Stomach (tissue), 4 donors: Measurements from ENCODE around the gene ATP5F1D.
A peak's percentile ranks its signal among the peaks of the same experiment; 100 is the strongest.

ENCODE experiments used
- POLR2A ChIP-seq, 4 donors: fragments of 450-650 bp; IDR thresholded peaks; one replicate each; pipeline ENCODE4 v1.6.1; 2016; ENCODE audit warnings: antibody characterized with exemption in 4 of 4, control low read depth in 2 of 4, mild to moderate bottlenecking in 1 of 4, moderate library complexity in 1 of 4
- POLR2AphosphoS5 ChIP-seq, 3 donors: sonication (generic); formaldehyde crosslinking; IDR thresholded peaks; one replicate each; pipeline ENCODE4 v1.6.1; 2016; ENCODE audit warnings: antibody characterized with exemption in 3 of 3
- TF ChIP-seq, protein P1 (sequence below), 7 experiments: fragments of 450-650 bp in 4 of 7; fragments of 200-600 bp in 3 of 7; sonication (generic) in 3 of 7; IDR thresholded peaks; one replicate each; pipeline ENCODE4 v1.5.1; 2016 to 2019; ENCODE audit warnings: antibody characterized with exemption in 7 of 7, control low read depth in 2 of 7, mild to moderate bottlenecking in 1 of 7

DNA sequence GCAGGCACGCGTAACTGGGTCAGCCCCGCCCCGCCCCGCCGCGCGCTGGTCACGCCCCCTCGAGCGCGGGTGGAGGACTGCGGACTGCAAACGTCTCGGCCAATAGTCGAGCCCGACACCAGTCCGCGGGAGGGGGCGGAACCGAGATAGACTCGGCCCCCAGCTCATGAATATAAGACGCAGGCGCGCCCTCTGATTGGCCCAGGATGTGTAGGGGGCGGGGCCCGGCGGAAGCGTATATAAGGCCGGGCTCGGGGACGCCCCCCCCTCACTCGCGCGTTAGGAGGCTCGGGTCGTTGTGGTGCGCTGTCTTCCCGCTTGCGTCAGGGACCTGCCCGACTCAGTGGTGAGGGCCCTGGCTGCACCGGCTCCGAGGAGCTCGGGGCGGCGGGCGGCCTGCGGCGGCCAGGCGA, 27.5 kb downstream of the ATP5F1D start, which contains the start of gene CIRBP:
- TF ChIP-seq, protein P1, sequence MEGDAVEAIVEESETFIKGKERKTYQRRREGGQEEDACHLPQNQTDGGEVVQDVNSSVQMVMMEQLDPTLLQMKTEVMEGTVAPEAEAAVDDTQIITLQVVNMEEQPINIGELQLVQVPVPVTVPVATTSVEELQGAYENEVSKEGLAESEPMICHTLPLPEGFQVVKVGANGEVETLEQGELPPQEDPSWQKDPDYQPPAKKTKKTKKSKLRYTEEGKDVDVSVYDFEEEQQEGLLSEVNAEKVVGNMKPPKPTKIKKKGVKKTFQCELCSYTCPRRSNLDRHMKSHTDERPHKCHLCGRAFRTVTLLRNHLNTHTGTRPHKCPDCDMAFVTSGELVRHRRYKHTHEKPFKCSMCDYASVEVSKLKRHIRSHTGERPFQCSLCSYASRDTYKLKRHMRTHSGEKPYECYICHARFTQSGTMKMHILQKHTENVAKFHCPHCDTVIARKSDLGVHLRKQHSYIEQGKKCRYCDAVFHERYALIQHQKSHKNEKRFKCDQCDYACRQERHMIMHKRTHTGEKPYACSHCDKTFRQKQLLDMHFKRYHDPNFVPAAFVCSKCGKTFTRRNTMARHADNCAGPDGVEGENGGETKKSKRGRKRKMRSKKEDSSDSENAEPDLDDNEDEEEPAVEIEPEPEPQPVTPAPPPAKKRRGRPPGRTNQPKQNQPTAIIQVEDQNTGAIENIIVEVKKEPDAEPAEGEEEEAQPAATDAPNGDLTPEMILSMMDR (IDR thresholded peaks at IDR 0.05) = peak in 1 of 7 experiments; percentile 22
- TF ChIP-seq POLR2A (IDR thresholded peaks at IDR 0.05) = peak in 2 of 4 donors; percentile 77 to 91
- peak; percentile 67 to 99 (median 99) for TF ChIP-seq POLR2AphosphoS5 (IDR thresholded peaks at IDR 0.05)
